Cerebellar cortex (tissue), 1 donor: ENCODE results near the gene TSG101.

Source experiments
- DNase-seq: peaks from one replicate; pipeline ENCODE4 v3.0.0-alpha.2; 2015; ENCODE audit warnings: low spot score

Gene TSG101

DNA sequence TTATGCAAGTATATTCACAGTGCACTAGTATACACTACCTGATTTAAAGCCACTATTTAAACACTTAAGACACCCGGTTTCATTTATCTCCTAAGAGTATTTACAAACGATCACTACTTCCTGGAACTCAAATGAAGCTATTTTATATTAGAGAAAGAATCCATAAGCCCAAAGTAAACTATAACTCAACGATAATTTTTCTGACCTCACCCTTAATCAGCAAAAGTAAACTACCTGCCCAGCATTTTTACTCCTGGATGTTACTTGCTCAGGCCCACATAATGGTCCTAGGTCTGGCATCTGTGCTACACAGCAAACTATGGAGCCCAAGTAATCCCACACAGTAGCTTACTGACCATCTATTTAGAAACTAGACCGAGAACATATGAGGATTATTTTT lies 33.4 kb downstream of the TSG101 start:
- DNase-seq: no peak

- DNase-seq: no peak
These were observed 33.9 kb downstream of the TSG101 start for GRCh38 chr11:18492888-18493287.

DNA sequence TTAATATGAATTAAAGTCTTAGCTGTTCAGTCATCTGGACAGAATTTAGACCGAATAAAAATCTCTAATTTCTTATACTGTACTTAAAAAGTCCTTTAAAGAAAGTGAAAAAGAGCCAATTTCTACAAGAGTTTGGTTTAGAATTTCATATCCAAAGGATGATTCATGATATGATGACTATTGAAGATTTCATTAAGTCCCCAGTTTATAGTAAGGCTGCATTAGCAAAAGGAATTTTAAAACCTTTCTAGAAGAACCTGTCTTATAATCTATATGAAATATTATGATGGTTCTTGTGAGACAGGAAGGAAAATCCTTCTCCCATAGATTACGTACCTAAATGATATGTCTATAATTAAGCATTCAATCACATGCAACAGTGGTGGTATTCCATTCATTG lies 34.8 kb downstream of the TSG101 start:
- no peak for DNase-seq

- peak; percentile 25 for DNase-seq
These were observed 35.8 kb downstream of the TSG101 start for GRCh38 chr11:18490736-18491485.

- DNase-seq: no peak
These were observed 36.4 kb downstream of the TSG101 start for GRCh38 chr11:18490319-18490718.

GRCh38 chr11:18485913-18486528 lies 40.7 kb downstream of the TSG101 start:
- DNase-seq: no peak

- no peak for DNase-seq
These were observed 47.7 kb downstream of the TSG101 start for GRCh38 chr11:18479063-18479462.

DNA sequence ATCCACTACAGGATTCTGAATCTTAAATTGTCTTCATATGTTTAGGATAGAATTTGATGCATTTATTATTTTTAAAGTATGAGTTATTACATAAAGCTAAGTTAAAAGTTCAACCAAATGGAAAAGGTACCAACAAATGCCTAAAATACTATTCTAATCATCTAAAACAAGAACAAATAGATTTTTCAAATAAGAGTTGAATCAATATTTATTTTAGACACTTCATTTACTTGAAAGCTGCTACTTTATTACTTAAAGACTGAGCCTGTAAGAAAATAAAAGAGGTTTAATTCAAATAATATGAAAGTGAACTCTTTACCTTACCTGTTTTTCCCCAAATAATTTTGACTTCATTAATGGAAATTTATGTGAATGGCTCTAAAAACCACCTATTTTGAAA lies 54.2 kb downstream of the TSG101 start:
- no peak for DNase-seq

- no peak for DNase-seq
These were observed 54.7 kb downstream of the TSG101 start for GRCh38 chr11:18471995-18472394.

DNA sequence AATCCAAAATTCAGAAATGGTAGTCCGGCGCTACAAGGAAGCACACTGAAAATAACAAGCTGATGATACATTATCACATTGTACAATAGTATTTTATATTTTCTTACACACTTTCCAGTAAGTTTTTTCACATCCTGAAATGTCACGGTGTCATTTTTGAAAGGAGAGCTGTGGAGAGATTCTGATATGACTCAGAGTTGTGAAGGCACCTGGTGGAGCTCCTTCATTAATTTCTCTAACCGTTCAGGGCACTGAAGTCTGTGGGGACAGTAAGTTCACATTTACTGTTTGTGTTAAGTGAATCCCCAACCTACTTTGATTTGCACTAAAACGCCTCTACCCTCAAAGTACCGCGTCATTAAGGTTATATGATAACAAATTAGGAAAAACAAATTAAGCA lies 57.8 kb downstream of the TSG101 start:
- DNase-seq: no peak

GRCh38 chr11:18468059-18468458 lies 58.7 kb downstream of the TSG101 start:
- no peak for DNase-seq

DNA sequence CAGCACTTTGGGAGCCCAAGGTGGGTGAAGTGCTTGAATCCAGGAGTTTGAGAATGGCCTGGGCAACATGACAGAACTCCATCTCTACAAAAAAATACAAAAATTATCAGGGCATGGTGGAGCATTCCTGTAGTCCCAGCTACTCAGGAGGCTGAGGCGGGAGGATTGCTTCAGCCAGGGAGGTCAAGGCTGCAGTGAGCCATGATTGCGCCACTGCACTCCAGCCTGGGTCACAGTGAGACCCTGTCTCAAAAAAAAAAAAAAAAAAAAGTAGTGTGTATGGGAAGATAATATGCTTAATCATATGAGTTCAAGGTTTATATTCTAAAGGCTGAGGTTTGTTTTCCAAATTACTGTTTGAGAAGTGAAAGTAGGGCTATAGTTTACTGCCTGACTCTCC lies 60.3 kb downstream of the TSG101 start:
- no peak for DNase-seq

DNA sequence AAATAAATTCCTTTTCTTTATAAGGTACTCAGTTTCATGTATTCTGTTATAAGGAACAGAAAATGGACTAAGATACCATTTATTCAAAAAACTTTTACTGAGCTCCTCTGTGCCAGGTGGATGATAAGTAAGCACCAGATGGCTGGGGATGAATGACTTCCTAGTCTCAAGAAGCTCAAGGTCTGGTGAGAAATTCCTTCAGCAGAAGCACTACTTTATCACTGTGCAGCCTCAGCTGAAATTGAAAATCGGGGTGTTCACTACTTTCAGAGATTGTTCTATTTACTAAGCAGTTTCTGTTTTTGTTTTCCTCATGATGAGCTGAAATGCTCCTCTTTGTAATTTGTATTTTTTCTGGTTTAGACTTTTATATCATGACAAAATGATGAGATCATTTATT lies 63.3 kb downstream of the TSG101 start:
- DNase-seq: peak; percentile 4

DNA sequence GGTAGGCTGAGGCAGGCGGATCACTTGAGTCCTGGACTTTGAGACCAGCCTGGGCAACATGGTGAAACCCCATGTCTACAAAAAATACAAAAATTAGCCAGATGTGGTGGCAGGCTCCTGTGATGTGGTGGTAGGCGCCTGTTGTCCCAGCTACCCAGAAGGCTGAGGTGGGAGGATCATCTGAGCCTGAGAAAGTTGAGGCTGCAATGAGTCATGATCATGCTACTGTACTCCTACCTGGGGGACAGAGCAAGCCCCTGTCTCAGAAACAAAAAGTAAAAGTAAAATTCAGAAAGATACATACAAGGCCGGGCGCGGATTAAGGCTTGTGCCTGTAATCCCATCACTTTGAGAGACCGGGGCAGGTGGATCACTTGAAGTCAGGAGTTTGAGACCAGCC lies 64.8 kb downstream of the TSG101 start:
- DNase-seq: no peak

GRCh38 chr11:18459634-18460033 lies 67.1 kb downstream of the TSG101 start:
- DNase-seq: no peak

- no peak for DNase-seq
These were observed 69.3 kb downstream of the TSG101 start for GRCh38 chr11:18457450-18457849.

GRCh38 chr11:18455686-18456372 lies 70.9 kb downstream of the TSG101 start, which contains the start of gene LDHAL6A:
Gene LDHAL6A (plus strand): TSS chr11:18455856. CDS start chr11:18456681, 825 bp downstream.
- DNase-seq: no peak

DNA sequence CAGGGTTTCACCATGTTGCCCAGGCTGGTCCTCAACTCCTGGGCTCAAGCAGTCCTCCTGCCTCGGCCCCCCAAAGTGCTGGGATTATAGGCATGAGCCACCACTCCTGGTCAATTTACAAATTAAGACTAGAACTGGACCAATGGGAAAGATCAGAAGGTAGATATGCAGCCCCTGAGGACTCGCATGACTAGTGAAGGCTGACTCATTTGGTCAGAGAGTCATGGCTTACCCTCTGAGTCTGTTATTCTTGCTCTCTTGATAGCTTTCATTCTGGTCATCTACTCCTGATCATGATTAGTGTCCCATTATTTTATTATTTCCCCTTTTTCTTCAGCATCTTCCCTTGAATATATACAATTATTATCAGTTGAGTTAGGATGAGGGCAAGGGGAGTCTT lies 73.8 kb downstream of the TSG101 start:
- DNase-seq: no peak

- DNase-seq: no peak
These were observed 77.5 kb downstream of the TSG101 start for GRCh38 chr11:18449251-18449650.

- DNase-seq: no peak
These were observed 88.1 kb downstream of the TSG101 start for GRCh38 chr11:18438691-18439090.
